GM19397 (cell line): ENCODE measurements around the gene CTRL.
"Not testable (repeated sequence)": the region's sequence is repeated elsewhere in the genome, so short reads cannot be mapped to it uniquely, and the experiment has no call there.

Experiments
- ATAC-seq: cut with Tn5 transposase; IDR thresholded peaks from one replicate; pipeline ENCODE4 v1.9.1; 2021; ENCODE audit warnings: mild to moderate bottlenecking, moderate library complexity; ENCODE audit not compliant: unreplicated experiment

Gene CTRL

DNA sequence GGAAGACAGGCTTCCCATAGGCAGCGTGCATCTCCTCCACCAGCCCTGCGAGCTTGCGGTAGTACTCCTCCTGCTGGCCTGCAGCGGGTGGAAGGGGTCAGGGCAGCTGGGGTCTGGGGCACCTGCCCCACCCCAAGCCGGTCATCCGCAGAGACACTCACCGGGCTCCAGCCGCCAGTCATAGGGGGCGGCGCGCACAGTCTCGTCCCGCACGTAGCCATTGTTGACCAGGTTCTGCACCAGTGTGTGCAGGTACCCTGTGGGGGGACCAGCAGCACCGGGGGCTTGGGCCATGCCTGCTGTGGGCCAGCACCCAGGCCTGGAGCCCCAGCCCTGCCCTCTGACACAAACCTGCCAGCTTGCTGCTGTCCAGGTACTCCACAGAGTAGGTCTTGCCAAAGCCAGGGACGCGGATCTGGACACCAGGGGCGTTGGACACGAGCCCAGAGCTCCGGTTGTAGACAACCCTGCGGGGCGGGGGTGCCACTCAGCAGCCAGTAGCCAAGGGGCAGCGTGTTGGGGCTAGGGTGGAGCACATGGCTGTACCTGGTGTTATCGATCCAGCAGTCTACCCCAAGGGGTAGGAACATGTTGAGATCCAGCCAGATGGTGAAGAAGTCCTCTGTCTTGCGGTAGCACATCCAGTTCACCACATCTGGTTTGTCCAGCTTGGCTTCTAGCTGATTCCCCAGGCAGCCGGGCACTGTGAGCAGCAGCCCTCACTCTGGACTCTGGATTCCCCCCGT, 11.0 kb upstream of the CTRL start:
- ATAC-seq = no peak

DNA sequence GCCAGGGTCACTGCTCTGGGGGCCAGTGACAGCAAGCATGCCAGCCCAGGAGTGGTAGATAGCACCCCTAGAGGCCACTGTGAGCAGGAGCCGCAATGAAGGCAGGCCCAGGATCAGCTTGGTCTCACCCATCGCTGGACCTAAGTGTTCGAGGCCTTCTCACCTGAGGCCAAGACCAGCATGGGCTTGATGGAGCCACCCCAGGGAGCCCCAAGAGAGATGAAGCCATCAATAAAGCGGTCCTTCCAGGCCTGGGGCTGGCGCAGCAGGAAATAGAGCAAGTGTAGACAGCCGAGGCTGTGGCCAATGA, 10.5 kb upstream of the CTRL start:
- ATAC-seq = no peak

DNA sequence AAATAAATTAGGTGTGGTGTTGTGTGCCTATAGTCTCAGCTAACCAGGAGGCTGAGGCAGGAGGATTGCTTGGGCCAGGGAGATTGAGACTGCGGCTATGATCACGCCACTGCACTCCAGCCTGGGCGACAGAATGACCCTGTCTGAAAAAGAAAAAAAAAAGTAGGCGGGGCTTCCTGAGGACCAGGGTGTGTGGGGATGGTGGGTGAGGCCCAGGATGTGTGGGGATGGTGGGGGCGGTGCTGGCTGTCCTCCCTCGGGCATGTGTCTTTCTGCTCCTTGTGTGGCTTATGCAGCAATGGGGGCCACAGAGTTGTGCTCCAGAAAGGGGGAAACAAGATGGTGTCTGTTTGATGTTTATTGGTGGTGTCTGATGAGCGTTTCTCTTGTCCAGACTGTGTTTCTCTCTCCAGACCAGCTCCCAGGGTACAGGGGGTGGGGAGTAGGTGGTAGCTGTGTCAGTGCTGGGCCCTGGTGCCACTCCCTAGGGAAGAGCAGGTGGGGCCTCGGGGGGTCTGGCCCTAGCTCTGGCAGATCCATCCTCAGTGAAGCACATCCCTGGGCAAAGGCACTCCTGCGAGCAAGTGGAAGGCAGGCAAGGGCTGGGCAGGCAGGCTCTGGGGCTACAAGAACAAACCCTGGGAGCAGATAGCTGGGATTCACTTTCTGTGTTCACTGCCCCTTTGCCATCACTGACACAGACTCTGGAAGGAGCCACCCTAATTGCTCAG, 10.0 kb upstream of the CTRL start:
- ATAC-seq = no peak

DNA sequence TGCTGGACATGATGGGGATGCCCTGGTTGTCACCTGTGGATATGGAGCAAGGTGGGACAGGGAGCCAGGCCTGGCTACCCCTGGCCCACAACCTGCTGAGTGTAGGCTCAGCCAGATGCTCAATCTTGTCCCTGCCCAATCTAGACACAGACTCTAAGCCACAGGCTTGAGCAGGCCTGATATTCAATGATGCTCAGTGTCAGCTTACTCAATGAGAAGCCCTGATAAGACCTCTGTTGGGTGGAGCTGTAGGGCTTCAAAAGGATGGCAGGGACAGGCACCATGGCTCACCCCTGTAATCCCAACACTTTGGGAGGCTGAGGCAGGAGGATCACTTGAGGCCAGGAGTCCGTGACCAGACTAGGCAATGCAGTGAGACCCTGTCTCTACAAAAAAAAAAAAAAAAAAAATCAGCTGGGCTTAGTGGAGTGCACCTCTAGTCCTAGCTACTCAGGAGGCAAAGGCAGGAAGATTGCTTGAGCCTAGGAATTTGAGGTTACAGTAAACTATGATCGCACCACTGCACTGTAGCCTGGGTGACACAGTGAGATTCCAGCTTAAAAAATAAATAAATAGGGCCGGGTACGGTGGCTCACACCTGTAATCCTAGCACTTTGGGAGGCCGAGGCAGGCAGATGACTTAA, 8.9 kb upstream of the CTRL start:
- no peak for ATAC-seq

DNA sequence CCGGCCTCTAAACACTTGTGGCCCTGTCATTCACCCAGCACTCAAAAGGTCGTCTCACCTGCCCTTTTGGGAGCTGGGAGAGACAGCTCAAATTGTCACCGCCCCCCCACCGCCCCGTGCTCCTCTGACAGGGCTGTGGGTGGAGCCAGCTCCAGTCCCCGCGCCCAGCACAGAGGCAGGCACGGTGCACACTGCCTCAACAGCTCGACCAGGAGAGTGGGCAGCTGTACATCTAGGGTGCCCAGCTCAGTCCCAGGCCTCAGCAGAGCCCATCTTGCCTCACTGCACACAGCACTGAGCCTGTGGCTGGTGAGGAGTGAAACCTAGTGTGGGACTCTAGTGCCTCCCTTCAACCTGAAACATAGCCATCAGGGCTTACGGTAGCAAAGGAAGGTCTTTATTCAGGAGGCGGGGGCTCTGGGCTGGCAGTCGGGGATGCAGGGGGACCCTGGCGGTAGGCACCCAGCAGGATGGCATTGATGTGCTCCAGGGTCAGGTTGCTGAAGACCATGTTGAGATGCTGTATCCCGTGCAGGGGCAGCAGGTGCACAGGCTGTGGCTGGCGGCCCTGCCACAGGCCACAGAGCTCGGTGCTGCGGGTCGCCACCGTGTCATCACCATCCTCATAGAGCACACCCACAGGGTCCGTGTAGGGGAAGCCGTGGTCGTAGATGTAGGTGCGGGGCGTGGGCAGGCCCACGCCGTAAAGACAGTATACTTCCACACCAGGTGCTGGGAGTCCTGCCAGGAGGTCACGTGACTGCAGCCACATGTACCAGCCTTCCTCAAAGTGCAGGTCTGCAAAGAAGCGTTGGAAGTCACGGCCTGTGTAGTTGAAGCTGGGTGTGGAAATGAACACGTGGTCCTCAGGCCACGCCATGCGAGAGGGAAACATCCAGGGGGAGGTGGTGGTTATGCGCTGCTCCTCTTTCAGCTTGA, 8.1 kb upstream of the CTRL start:
- ATAC-seq = no peak

DNA sequence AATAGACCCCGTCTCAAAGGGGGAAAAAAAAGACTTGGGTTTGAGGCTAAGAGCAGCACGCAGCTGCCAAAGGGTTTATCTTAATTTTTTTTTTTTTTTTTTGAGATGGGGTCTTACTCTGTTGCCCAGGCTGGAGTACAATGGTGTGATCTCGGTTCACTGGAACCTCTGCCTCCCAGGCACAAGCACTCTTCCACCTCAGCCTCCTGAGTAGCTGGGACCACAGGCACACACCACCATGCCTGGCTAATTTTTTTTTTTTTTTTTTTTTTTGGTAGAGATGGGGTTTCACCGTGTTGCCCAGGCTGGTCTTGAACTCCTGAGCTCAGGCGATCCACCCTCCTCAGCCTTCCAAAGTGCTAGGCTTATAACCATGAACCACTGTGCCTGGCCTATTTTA, 6.1 kb upstream of the CTRL start:
- not testable (repeated sequence) for ATAC-seq

DNA sequence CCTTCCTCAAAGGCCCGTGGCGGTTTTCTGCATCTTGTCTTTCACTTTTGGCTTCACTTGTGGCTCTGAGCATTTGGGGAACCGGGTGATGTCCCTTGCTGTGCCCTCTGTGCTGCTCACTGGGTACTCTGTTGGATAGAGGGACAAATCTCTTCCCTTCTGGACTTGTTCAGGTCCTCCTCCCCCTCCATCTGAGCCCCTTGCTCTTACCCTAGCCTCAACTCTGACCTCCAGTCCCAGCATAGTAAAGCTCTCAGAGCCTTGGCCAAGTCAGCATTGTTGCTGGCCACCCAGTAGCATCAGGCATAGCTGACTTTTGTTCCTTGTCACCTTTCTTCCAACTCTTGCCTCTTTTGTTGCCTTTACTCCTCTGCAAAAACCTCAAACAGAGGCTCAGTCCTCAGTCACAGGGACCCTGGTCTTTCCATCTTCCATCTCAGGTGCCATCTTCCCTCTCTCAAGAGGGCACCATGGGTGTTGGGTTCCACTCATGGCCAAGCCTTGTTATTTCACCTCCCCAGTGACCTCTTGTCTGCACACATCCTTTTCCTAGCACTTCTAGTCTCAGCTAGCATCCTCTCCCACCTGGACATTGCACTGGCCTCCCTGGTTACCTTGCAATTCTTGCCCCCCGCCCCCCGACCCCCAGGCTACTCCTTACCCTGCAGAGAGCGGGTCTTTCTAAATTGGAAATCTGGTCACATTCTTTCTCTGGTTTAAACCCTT, 5.4 kb upstream of the CTRL start:
- ATAC-seq = peak; percentile 55

DNA sequence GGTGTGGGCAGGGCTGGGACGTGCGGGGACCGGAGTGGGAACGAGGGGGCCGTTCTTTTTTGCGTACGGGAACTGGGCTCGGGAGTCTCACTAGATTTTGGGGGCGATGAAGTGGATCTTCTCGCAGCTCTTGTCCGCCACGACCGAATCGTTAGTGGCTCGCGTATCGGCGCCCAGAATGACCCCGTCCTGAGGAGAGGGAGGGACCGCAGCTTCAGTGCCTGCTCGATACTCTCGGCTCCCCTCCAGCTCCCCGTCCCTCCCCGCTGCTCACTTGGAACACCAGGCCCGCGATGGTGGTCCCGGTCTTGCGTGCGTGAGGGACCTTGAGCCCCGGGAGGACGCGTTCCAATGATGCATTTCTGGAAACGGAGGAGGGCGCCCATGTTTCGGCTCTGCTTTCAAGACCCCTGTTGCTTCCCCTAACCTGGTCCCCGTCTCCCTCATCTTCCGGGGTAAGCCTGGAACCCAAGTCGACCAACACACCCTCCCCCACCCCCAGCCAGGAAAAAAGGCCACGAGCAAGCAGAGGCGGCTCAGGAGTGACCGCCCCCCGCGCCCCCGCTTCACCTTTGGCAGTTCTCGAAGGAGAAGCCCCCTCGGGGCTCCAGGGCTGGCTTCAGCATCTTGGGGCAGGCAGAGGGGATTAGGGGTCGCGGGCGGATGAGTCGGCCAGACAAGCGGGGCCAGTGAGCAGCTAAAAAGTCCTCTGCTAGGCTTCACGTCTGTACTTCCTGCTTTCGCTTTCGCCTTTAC, 4.6 kb upstream of the CTRL start, which contains the start of gene PSMB10:
Gene PSMB10 (minus strand): TSS at position 727 of the 756 bp plus-strand sequence. CDS start 101 bp downstream, at position 626.
- ATAC-seq = peak; percentile 7

DNA sequence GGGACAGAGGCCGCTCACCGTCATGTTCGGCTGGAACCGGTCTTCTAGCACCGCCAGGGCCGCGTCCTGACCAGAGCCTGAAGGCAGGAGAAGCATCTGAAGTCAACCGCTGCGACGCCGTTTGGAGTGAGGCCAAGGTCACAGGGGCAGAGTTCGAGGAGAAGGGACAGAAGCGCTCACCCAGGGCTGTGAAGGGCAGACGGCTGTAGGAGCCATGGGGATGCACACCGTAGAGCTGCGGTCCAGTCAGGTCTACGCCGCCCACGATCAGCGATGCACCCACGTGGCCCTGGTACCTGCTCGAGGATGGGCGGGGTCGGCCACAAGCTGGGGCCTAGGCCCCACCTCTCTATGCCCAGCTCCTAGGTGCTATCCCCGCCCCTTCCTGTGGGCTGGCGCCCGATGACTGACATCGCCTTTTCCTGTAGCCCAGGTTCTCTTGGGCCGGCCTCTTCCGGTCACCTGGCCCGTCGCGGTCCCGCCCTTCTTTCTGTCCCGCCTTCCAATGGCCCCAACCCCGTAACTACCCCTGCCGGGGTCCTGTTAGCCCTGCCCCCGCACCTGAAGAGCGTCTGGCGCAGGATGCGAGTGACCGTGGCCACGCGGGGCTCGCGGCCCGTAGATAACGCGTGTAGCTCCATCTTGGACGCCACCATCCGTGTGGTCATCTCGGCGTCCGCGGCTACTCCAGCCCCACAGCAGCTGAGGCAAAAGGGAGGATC, 3.9 kb upstream of the CTRL start:
- ATAC-seq = peak; percentile 83

DNA sequence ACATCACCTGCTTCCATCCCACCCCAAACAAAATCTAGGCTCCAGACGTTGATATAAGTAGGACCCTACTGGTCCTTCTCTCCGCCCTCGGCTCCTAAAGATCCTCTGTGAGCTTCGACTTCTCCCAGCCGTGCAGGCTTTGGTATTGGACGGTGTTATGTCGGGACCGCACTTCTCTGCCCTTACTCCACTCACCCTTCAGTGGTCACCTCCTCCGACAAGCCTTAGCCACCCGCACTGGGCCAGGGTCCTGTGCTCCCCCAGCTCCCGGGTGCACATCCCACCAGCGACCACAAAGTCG, 3.4 kb upstream of the CTRL start:
- ATAC-seq = no peak

DNA sequence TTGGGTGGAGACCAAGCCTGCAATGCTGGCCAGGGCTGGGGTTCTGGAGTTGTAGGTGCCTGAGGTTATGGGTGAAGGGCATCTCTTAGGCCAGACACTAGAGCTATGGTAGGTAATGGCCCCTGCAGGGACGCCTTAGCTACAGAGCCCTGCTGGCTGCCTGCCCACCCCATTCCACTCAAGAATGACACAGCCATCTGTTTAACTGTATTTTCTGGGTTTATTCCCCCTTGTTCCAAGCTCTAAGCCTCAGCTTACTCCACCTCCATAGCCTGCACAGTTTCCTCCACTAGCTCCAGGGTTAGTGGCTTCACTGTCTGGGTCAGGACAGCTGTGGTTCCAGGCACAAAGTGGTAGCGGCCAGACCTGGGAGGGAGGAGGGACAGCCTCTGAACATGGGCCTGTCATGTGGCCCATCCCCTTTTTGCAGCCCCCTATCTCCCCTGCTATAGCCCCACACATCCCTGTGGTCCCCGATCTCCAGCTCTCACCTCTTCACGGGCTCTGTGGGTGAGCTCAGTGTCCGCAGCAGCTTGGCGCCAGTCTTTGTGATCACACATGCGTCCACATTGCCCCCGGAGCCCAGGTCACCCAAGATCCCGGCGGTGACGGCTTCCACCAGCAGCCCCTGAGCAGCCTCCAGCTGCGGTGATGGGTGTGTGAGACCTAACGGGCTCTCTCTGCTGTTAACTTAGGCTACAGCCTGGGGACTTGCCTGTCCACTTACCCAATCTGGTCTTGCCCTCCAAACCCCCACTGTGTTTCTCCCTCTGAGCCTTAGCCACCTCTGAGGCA, 2.8 kb upstream of the CTRL start:
- ATAC-seq = no peak

DNA sequence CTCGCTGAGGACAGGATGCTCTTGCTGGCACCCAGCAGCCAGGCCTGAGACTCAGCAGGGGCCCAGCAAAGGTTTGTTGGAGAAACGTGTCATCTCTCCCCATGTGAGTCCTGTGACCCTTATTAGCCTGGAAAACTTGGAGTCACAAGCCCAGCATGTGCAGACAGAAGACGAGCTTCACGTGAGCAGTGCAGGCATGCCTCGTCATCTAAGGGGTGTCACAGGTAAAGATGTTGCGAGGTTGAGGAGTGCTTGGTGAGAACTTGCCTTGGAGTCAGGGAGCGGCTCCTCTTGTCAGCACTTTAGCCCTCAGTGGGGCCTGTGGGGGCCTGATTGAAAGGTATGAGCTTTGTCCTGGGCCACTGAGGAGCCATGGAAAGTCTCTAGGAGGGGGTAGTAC, 2.1 kb upstream of the CTRL start:
- ATAC-seq = no peak

DNA sequence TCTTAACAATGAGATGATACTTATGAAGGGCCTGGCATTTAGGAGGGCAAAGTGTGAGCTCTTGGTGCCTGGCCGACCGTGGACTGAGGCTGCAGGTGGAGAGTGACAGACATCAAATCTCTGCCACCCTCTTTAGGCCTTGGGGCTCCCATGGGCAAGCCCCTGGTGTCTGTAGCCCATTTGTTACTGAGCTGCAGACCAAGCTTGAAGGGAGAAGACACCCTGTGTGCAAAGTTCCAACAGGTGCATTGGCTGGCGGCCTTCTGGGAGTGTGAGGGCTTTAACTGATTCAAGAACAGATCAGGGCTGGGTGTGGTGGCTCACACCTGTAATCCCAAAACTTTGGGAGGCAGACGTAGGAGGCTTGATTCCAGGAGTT, 789 bp upstream of the CTRL start:
- no peak for ATAC-seq

DNA sequence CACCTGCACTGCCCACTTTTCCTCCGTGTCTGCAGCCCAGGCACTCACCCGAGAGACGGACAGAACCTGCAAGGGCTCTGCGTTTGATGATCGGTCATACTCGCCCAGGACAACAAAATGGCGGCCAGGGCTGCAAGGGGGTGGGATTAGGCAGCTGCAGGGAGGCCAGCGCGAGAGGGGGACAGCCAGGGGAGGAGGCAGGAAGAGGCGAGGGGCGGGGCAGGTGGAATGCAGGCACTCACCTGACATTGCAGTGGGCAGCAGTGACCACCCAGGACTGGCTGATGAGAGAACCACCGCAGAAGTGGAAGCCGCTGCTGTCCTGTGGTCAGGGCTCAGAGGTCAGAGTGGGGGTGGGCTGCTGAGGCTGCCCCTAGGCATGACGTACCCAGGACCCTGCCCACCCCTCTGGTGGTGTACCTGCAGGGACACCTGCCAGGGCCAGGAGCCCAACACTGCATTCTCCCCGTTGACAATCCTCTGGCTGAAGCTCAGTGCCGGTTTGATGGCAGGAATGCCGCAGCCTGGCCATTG, 917 bp downstream of the CTRL start:
- no peak for ATAC-seq

DNA sequence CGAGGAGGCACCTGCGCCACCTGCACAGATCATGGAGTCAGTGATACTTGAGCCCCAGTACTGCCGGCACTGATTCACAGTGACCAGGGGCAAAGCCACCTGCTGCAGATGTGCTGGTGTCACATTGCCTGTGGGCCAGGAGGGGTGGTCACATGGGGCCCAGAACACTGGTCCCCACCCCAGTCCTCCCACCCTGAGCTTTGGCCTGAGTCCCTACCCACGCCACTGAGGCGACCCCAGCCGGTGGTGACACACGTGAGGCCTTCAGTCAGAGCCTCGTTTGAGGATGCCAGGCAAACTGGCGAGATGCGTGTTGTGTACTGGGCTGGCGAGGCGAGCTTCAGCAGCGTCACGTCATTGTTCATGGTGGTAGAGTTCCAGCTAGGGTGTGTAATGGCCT, 1.5 kb downstream of the CTRL start:
- no peak for ATAC-seq

DNA sequence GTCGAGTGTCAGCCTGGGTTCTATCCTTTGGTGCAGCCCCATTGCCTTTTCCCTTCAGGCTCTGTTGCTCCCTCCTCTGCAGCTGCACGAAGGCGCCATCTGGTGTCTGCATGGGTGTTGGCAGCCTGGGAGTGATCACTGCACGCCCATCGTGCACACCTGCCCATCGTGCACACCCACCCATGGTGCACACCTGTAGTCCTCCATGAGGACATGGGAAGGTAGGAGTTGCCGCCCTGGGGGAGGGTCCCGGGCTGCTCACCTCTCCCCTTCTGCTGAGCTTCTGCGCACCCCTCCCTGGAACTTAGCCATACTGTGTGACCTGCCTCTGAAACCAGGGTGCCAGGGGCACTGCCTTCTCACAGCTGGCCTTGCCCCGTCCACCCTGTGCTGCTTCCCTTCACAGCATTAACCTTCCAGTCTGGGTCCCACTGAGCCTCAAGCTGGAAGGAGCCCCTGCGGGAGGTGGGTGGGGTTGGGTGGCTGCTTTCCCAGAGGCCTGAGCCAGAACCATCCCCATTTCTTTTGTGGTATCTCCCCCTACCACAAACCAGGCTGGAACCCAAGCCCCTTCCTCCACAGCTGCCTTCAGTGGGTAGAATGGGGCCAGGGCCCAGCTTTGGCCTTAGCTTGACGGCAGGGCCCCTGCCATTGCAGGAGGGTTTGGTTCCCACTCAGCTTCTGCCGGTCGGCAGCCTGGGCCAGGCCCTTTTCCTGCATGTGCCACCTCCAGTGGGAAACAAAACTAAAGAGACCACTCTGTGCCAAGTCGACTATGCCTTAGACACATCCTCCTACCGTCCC, 2.9 kb downstream of the CTRL start:
- ATAC-seq = no peak

DNA sequence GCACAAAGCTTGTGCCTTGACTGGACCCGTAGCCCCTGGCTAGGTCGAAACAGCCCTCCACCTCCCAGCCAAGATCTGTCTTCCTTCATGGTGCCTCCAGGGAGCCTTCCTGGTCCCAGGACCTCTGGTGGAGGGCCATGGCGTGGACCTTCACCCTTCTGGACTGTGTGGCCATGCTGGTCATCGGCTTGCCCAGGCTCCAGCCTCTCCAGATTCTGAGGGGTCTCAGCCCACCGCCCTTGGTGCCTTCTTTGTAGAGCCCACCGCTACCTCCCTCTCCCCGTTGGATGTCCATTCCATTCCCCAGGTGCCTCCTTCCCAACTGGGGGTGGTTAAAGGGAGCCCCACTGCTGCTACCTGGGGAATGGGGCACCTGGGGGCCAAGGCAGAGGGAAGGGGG, 3.5 kb downstream of the CTRL start:
- ATAC-seq = no peak
